ENCODE data around the gene LCMT2. TPM values are rescaled to one million over a fixed set of nuclear protein-coding genes. Genes with fewer than 3 reads are reported as not detected.

The LCMT2 gene
- total and polyA plus RNA-seq, 2 of the 8 experiments (the other 6 are each of a cell fraction or from before 2014, with no cell fraction given), result 11.2 to 11.9 TPM

- H3K79me1 ChIP-seq (ENCODE audit: low read depth, low read length), result no peaks in the 10 kb centered on the region
- H3K27ac ChIP-seq (ENCODE audit: low read depth, low read length), result no peak overlapping the region
- ChIA-PET POLR2A (ENCODE audit: partially characterized antibody) (no interaction called here), CTCF (ENCODE audit: partially characterized antibody) (interaction anchor here (0.7 to 2.2 kb wide), 10 partner anchors 9 to 124 kb away, joined by 3 to 10 read pairs (median 4); no protein-coding TSS in a partner anchor)
- no peaks in the 10 kb centered on the region for H4K20me1 ChIP-seq (replicated peaks in 1 of 2; ENCODE audit: control insufficient read depth in 1 of 2, insufficient read depth in 2 of 2, low read length in 2 of 2)
- no peak overlapping the region for H3K9ac ChIP-seq (replicated peaks in 1 of 4; ENCODE audit: extremely low read depth in 1 of 4, low read depth in 3 of 4, low read length in 3 of 4)
- no peaks in the 10 kb centered on the region for H3K9me3 ChIP-seq (ENCODE audit: insufficient read depth in 2 of 2, low read depth in 1 of 2, low read length in 1 of 2)
- H4K91ac ChIP-seq (replicated peaks; ENCODE audit: insufficient read length, low read length), result no peak overlapping the region
- H3K4me1 ChIP-seq (replicated peaks in 1 of 4; ENCODE audit: control insufficient read depth in 3 of 4, insufficient read depth in 4 of 4, low read length in 3 of 4), result peaks cover 0 to 3% (median under 1%) of the 10 kb centered on the region in 4 experiments; a peak in 1 of 7 replicates
- H2BK15ac ChIP-seq (ENCODE audit: low read length), result no peak overlapping the region
- H4K5ac ChIP-seq (ENCODE audit: insufficient read length, low read depth, low read length), result no peak overlapping the region
- no peak overlapping the region for H2AFZ ChIP-seq (ENCODE audit: low read length)
- H2BK5ac ChIP-seq (ENCODE audit: low read depth, low read length), result no peak overlapping the region
- no peak overlapping the region for H3K4me3 ChIP-seq (ENCODE audit: extremely low read depth in 1 of 4, insufficient read depth in 2 of 4, low read depth in 3 of 4, low read length in 4 of 4)
- H4K8ac ChIP-seq (ENCODE audit: extremely low read depth, insufficient read depth, low read length), result no peak overlapping the region
- DNase-seq (ENCODE audit: low read depth in 1 of 2, low spot score in 2 of 2), result no peak
- no peak for FAIRE-seq
- H3K18ac ChIP-seq (ENCODE audit: extremely low read depth, low read length), result no peak overlapping the region
- no peak overlapping the region for H2AK5ac ChIP-seq (ENCODE audit: low read depth, low read length)
- H3K14ac ChIP-seq (ENCODE audit: insufficient read length), result no peak overlapping the region
- H3K56ac ChIP-seq (replicated peaks; ENCODE audit: insufficient read length, low read depth, low read length), result no peak overlapping the region
- no peak overlapping the region for H3K4me2 ChIP-seq (ENCODE audit: insufficient read depth in 1 of 2, low read depth in 2 of 2, low read length in 2 of 2)
- no peaks in the 10 kb centered on the region for H3K23me2 ChIP-seq (ENCODE audit: low read depth, low read length)
- 76% methylated on average over 4 of the region's 4 CpGs; no CpG with 5 or more reads in 1 of the 2 experiments for WGBS, 2 experiments (ENCODE audit: extremely low coverage in 1 of 2, insufficient coverage in 1 of 2, insufficient read length in 1 of 2, insufficient replicate concordance in 2 of 2, low coverage in 1 of 2, low lambda C conversion rate in 2 of 2, missing lambda C conversion rate in 1 of 2)
- no peak overlapping the region for H2BK20ac ChIP-seq (ENCODE audit: low read length)
- H3K4ac ChIP-seq (replicated peaks; ENCODE audit: insufficient read length, low read depth, low read length), result no peak overlapping the region
- H3K27me3 ChIP-seq (replicated peaks in 1 of 4; ENCODE audit: control insufficient read depth in 3 of 4, extremely low read depth in 1 of 4, insufficient read depth in 3 of 4, low read length in 3 of 4), result no peaks in the 10 kb centered on the region; a peak in 2 of 7 replicates
- H3K36me3 ChIP-seq (ENCODE audit: control insufficient read depth in 2 of 4, insufficient read depth in 4 of 4, low read length in 3 of 4), result no peaks in the 10 kb centered on the region
- H2BK120ac ChIP-seq (replicated peaks; ENCODE audit: low read depth, low read length), result no peak overlapping the region
- no peaks in the 10 kb centered on the region for H3K79me2 ChIP-seq (ENCODE audit: control insufficient read depth in 1 of 2, insufficient read depth in 2 of 2, low read length in 2 of 2)
- no peak overlapping the region for H2BK12ac ChIP-seq (ENCODE audit: low read depth, low read length)
- H3K23ac ChIP-seq (ENCODE audit: insufficient read length), result no peak overlapping the region
- TF ChIP-seq ATF3 (IDR thresholded peaks at IDR 0.05; ENCODE audit: insufficient read depth, low read depth, low read length) (no peak), YY1 (IDR thresholded peaks at IDR 0.05; ENCODE audit: low read depth, low read length) (no peak), CTCF (IDR thresholded peaks at IDR 0.05; ENCODE audit: control extremely low read depth in 1 of 3, insufficient read depth in 1 of 3, low read depth in 1 of 3, low read length in 3 of 3) (peak in 1 of 3 experiments; percentile 22; a peak in 1 of 4 replicates), CHD1 (IDR thresholded peaks at IDR 0.05; ENCODE audit: low read depth, low read length) (no peak), TCF12 (IDR thresholded peaks at IDR 0.05; ENCODE audit: low read depth, low read length) (no peak), KDM4A (IDR thresholded peaks at IDR 0.05; ENCODE audit: low read depth, low read length, severe bottlenecking) (no peak), KDM1A (IDR thresholded peaks at IDR 0.05; ENCODE audit: borderline replicate concordance, low read length) (no peak), RAD21 (IDR thresholded peaks at IDR 0.05 in 1 of 2, conservative IDR thresholded peaks at IDR 0.05 in 1 of 2; ENCODE audit: low read depth in 2 of 2, low read length in 2 of 2) (peak; percentile 9 to 34; a peak in 1 of 4 replicates), SIRT6 (IDR thresholded peaks at IDR 0.05; ENCODE audit: low read length) (no peak)
These were observed 11.2 kb downstream of the LCMT2 start for GRCh38 chr15:43318990-43319771.

Measured in H1 (cell line).